H1 (cell line): ENCODE results near the gene ZSCAN5A. TPM values are rescaled to one million over a fixed set of nuclear protein-coding genes. Genes with fewer than 3 reads are reported as not detected.

Experiments used
- CTCF ChIA-PET: fragments of 300-600 bp; sonication (Branson Sonifier 250); formaldehyde crosslinking; loops from one replicate; lab custom pipeline; 2021; ENCODE audit not compliant: partially characterized antibody; lab: Charles Lee
- POLR2A ChIA-PET: fragments of 300-600 bp; sonication (Branson Sonifier 250); formaldehyde crosslinking; loops from one replicate; lab custom pipeline; 2021; ENCODE audit warnings: inconsistent platforms; ENCODE audit not compliant: partially characterized antibody; lab: Charles Lee
- DNase-seq, 2 experiments: peaks; one replicate each; pipeline versions ENCODE4 v3.0.0 to v3.0.0-alpha.2; 2010 to 2022; ENCODE audit warnings: low spot score in 2 of 2, low read depth in 1 of 2, mixed read lengths in 1 of 2
- FAIRE-seq: peaks from 2 replicates; lab custom pipeline; 2011; peaks lifted over from hg19 to GRCh38; lab: Jason Lieb, UNC
- H2AFZ ChIP-seq: 2 replicates; pipeline ENCODE4 v1.8.1; 2012; ENCODE audit warnings: low read length, inconsistent platforms
- H2AK5ac ChIP-seq: 2 replicates; pipeline ENCODE4 v1.6.1; 2013; ENCODE audit warnings: low read depth, low read length
- H2BK120ac ChIP-seq: replicated peaks from 2 replicates; pipeline ENCODE3; 2013; ENCODE audit warnings: low read depth, low read length, inconsistent platforms
- H2BK12ac ChIP-seq: 2 replicates; pipeline ENCODE4 v1.6.1; 2013; ENCODE audit warnings: low read depth, low read length
- H2BK15ac ChIP-seq: 2 replicates; pipeline ENCODE4 v1.6.1; 2013; ENCODE audit warnings: low read length
- H2BK20ac ChIP-seq: 2 replicates; pipeline ENCODE4 v1.6.1; 2013; ENCODE audit warnings: low read length
- H2BK5ac ChIP-seq: 2 replicates; pipeline ENCODE4 v1.6.1; 2013; ENCODE audit warnings: low read depth, low read length
- H3K14ac ChIP-seq: 2 replicates; pipeline ENCODE4 v1.6.1; 2013; ENCODE audit warnings: inconsistent platforms; ENCODE audit not compliant: insufficient read length
- H3K18ac ChIP-seq: 2 replicates; pipeline ENCODE4 v1.6.1; 2013; ENCODE audit warnings: low read length; ENCODE audit errors: extremely low read depth
- H3K23ac ChIP-seq: 2 replicates; pipeline ENCODE4 v1.6.1; 2013; ENCODE audit warnings: inconsistent platforms; ENCODE audit not compliant: insufficient read length
- H3K23me2 ChIP-seq: 2 replicates; pipeline ENCODE4 v1.6.1; 2013; ENCODE audit warnings: low read depth, low read length
- H3K27ac ChIP-seq: 2 replicates; pipeline ENCODE4 v1.6.1; 2011; ENCODE audit warnings: low read depth, low read length, inconsistent platforms
- H3K27me3 ChIP-seq, 4 experiments: replicated peaks in 1 of 4; 1 replicate in 1 of 4; 2 replicates in 3 of 4; pipeline versions ENCODE4 v1.6.1 to v1.8.1; 2011 to 2013; ENCODE audit warnings: low read length in 3 of 4, mild to moderate bottlenecking in 3 of 4, inconsistent platforms in 2 of 4, mixed read lengths in 2 of 4, moderate library complexity in 1 of 4; ENCODE audit not compliant: control insufficient read depth in 3 of 4, insufficient read depth in 3 of 4; ENCODE audit errors: extremely low read depth in 1 of 4
- H3K36me3 ChIP-seq, 4 experiments: 2 replicates each; pipeline versions ENCODE4 v1.6.1 to v1.8.1; 2011 to 2013; ENCODE audit warnings: mild to moderate bottlenecking in 4 of 4, low read length in 3 of 4, moderate library complexity in 2 of 4, control low read depth in 1 of 4, inconsistent platforms in 1 of 4; ENCODE audit not compliant: insufficient read depth in 4 of 4, control insufficient read depth in 2 of 4
- H3K4ac ChIP-seq: replicated peaks from 2 replicates; pipeline ENCODE3; 2013; ENCODE audit warnings: low read length, low read depth, mixed read lengths, inconsistent platforms; ENCODE audit not compliant: insufficient read length
- H3K4me1 ChIP-seq, 4 experiments: replicated peaks in 1 of 4; 1 replicate in 1 of 4; 2 replicates in 3 of 4; pipeline versions ENCODE4 v1.6.1 to v1.8.1; 2011 to 2013; ENCODE audit warnings: low read length in 3 of 4, inconsistent platforms in 2 of 4, mixed read lengths in 1 of 4; ENCODE audit not compliant: insufficient read depth in 4 of 4, control insufficient read depth in 3 of 4
- H3K4me2 ChIP-seq, 2 experiments: 2 replicates each; pipeline versions ENCODE4 v1.6.1 to v1.8.1; 2011 to 2013; ENCODE audit warnings: low read depth in 2 of 2, low read length in 2 of 2, control low read depth in 1 of 2, inconsistent platforms in 1 of 2, mild to moderate bottlenecking in 1 of 2; ENCODE audit not compliant: insufficient read depth in 1 of 2
- H3K4me3 ChIP-seq, 4 experiments: fragments of 200-600, 300-600 bp in 1 of 4; sonication (generic), shearing (Covaris generic), sonication (Bioruptor Twin) in 1 of 4; 2 replicates each; pipeline versions ENCODE4 v1.5.1 to v1.8.1; 2011 to 2016; ENCODE audit warnings: low read length in 4 of 4, low read depth in 3 of 4, control low read depth in 2 of 4, inconsistent platforms in 2 of 4, mild to moderate bottlenecking in 2 of 4, mixed read lengths in 1 of 4, moderate library complexity in 1 of 4; ENCODE audit not compliant: insufficient read depth in 2 of 4; ENCODE audit errors: extremely low read depth in 1 of 4
- H3K56ac ChIP-seq: replicated peaks from 2 replicates; pipeline ENCODE3; 2013; ENCODE audit warnings: low read depth, mild to moderate bottlenecking, mixed read lengths, low read length, inconsistent platforms; ENCODE audit not compliant: insufficient read length
- H3K79me1 ChIP-seq: 2 replicates; pipeline ENCODE4 v1.6.1; 2013; ENCODE audit warnings: low read depth, low read length, control low read depth
- H3K79me2 ChIP-seq, 2 experiments: 2 replicates each; pipeline versions ENCODE4 v1.6.1 to v1.8.1; 2012 to 2013; ENCODE audit warnings: low read length in 2 of 2, mild to moderate bottlenecking in 2 of 2, inconsistent platforms in 1 of 2; ENCODE audit not compliant: insufficient read depth in 2 of 2, control insufficient read depth in 1 of 2
- H3K9ac ChIP-seq, 4 experiments: replicated peaks in 1 of 4; 1 replicate in 1 of 4; 2 replicates in 3 of 4; pipeline versions ENCODE4 v1.6.1 to v1.8.1; 2011 to 2013; ENCODE audit warnings: low read depth in 3 of 4, low read length in 3 of 4, control low read depth in 2 of 4, mild to moderate bottlenecking in 2 of 4, moderate library complexity in 2 of 4, inconsistent platforms in 1 of 4; ENCODE audit errors: extremely low read depth in 1 of 4
- H3K9me3 ChIP-seq, 2 experiments: 2 replicates each; pipeline versions ENCODE4 v1.6.1 to v1.8.1; 2012 to 2013; ENCODE audit warnings: mild to moderate bottlenecking in 2 of 2, moderate library complexity in 2 of 2, control low read depth in 1 of 2, inconsistent platforms in 1 of 2, low read depth in 1 of 2, low read length in 1 of 2, mixed read lengths in 1 of 2; ENCODE audit not compliant: insufficient read depth in 2 of 2
- H4K20me1 ChIP-seq, 2 experiments: replicated peaks in 1 of 2; 2 replicates each; pipeline versions ENCODE3 to v1.8.1; 2011 to 2013; ENCODE audit warnings: inconsistent platforms in 2 of 2, low read length in 2 of 2, mild to moderate bottlenecking in 1 of 2; ENCODE audit not compliant: insufficient read depth in 2 of 2, control insufficient read depth in 1 of 2
- H4K5ac ChIP-seq: 2 replicates; pipeline ENCODE4 v1.6.1; 2013; ENCODE audit warnings: low read length, low read depth, mixed read lengths, inconsistent platforms; ENCODE audit not compliant: insufficient read length
- H4K8ac ChIP-seq: 2 replicates; pipeline ENCODE4 v1.8.0; 2013; ENCODE audit warnings: mild to moderate bottlenecking, moderate library complexity, low read length, inconsistent platforms; ENCODE audit not compliant: insufficient read depth; ENCODE audit errors: extremely low read depth
- H4K91ac ChIP-seq: replicated peaks from 2 replicates; pipeline ENCODE3; 2013; ENCODE audit warnings: low read length, mixed read lengths, inconsistent platforms; ENCODE audit not compliant: insufficient read length
- RAD21 ChIP-seq, 2 experiments: IDR thresholded peaks in 1 of 2; conservative IDR thresholded peaks in 1 of 2; 2 replicates each; pipeline ENCODE4 v1.6.1; 2011; ENCODE audit warnings: low read depth in 2 of 2, low read length in 2 of 2, improper control_type of control experiment in 1 of 2, inconsistent platforms in 1 of 2, mild to moderate bottlenecking in 1 of 2, moderate library complexity in 1 of 2
- SIX5 ChIP-seq: IDR thresholded peaks from 2 replicates; pipeline ENCODE4 v1.6.1; 2011; ENCODE audit warnings: mild to moderate bottlenecking, low read depth, low read length
- WGBS, 2 experiments: shearing (Covaris generic) in 1 of 2; methylation state at CpG; one replicate each; pipeline versions ENCODE4 v1.1.6 to v1.1.7; 2013 to 2015; ENCODE audit warnings: low lambda C conversion rate in 2 of 2, mixed read lengths in 2 of 2, inconsistent platforms in 1 of 2, low coverage in 1 of 2, missing lambda C conversion rate in 1 of 2; ENCODE audit not compliant: insufficient replicate concordance in 2 of 2, insufficient coverage in 1 of 2, insufficient read length in 1 of 2; ENCODE audit errors: extremely low coverage in 1 of 2, missing lambda C conversion rate in 1 of 2; 5-methylcytosine and 5-hydroxymethylcytosine counted together
- polyA plus RNA-seq, 7 experiments: library from polyadenylated mRNA; depleted of rRNA in 3 of 7; stranded (reverse) in 5 of 7; unstranded in 2 of 7; fragments of >200 nt in 5 of 7; fragments of 200-250 nt in 2 of 7; gene quantifications; 1 replicate in 5 of 7; 2 replicates in 1 of 7; 4 replicates in 1 of 7; pipeline versions ENCODE4 v1.2.1 to v1.2.3, GENCODE V29; 2011 to 2013; ENCODE audit warnings: missing spikeins in 2 of 7, mixed read lengths in 2 of 7
- total RNA-seq: library from RNA; stranded (reverse); fragmentation: NEBNext Ultra II Directional; extraction: Animal tissue kit (Norgen Biotek cat#: 25700); gene quantifications from 2 replicates; pipeline ENCODE4 v1.2.1, GENCODE V29; 2021
- TF ChIP-seq, protein P1 (sequence below), 3 experiments: IDR thresholded peaks; 1 replicate in 2 of 3; 2 replicates in 1 of 3; pipeline versions ENCODE4 v1.5.1 to v1.6.1; 2011; ENCODE audit warnings: low read length in 3 of 3, mild to moderate bottlenecking in 3 of 3, inconsistent platforms in 2 of 3, low read depth in 1 of 3, moderate library complexity in 1 of 3; ENCODE audit not compliant: insufficient read depth in 1 of 3; ENCODE audit errors: control extremely low read depth in 1 of 3

ZSCAN5A gene
- total and polyA plus RNA-seq, 2 of the 8 experiments (the other 6 are each of a cell fraction or from before 2014, with no cell fraction given): 8.6 to 11.0 TPM

DNA sequence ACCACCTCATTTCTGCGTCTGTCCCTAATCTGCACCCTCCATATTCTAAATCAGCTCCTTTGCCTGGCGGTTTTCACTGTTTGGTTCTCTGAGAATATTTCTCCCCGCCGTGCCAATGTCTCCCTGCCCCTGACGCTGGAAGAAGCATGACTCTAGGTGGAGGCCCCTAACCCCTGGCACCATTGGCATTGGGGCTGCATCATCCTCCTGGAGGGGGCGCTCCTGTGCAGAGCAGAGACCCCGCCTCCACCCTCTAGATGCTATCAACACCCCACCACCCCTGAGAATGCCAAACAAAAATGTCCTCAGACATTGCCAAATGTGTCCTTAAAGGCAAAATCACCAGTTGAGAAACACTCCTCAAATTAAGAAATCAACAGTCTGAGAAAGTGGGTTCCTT lies 123.5 kb downstream of the ZSCAN5A start:
- Histone ChIP-seq H3K23ac (no peak overlapping the region), H3K27me3 (no peaks in the 10 kb centered on the region), H2AK5ac (no peak overlapping the region), H4K20me1 (no peaks in the 10 kb centered on the region), H3K18ac (no peak overlapping the region), H4K5ac (no peak overlapping the region), H3K36me3 (no peaks in the 10 kb centered on the region), H2BK20ac (no peak overlapping the region), H2BK5ac (no peak overlapping the region), H3K4me3 (no peak overlapping the region), H3K4me2 (no peak overlapping the region), H3K4me1 (no peaks in the 10 kb centered on the region), H3K14ac (no peak overlapping the region), H2BK12ac (no peak overlapping the region), H3K4ac (no peak overlapping the region), H2BK120ac (no peak overlapping the region), H3K56ac (no peak overlapping the region), H2AFZ (no peak overlapping the region), H3K79me1 (no peaks in the 10 kb centered on the region), H3K23me2 (no peaks in the 10 kb centered on the region), H2BK15ac (no peak overlapping the region), H4K91ac (no peak overlapping the region), H3K79me2 (no peaks in the 10 kb centered on the region), H4K8ac (no peak overlapping the region), H3K27ac (no peak overlapping the region), H3K9ac (no peak overlapping the region), H3K9me3 (no peaks in the 10 kb centered on the region)
- POLR2A ChIA-PET: no interaction called here
- 83% methylated on average over 7 of the region's 7 CpGs; no CpG with 5 or more reads in 1 of the 2 experiments for WGBS, 2 experiments
- FAIRE-seq (no peak), DNase-seq (peak in 1 of 2 experiments; percentile 66)
- TF ChIP-seq RAD21 (IDR thresholded peaks at IDR 0.05 in 1 of 2, conservative IDR thresholded peaks at IDR 0.05 in 1 of 2; ENCODE audit: low read depth in 2 of 2, low read length in 2 of 2) (peak in 1 of 2 experiments; percentile 31; a peak in 2 of 4 replicates), SIX5 (no peak)
- TF ChIP-seq, protein P1, sequence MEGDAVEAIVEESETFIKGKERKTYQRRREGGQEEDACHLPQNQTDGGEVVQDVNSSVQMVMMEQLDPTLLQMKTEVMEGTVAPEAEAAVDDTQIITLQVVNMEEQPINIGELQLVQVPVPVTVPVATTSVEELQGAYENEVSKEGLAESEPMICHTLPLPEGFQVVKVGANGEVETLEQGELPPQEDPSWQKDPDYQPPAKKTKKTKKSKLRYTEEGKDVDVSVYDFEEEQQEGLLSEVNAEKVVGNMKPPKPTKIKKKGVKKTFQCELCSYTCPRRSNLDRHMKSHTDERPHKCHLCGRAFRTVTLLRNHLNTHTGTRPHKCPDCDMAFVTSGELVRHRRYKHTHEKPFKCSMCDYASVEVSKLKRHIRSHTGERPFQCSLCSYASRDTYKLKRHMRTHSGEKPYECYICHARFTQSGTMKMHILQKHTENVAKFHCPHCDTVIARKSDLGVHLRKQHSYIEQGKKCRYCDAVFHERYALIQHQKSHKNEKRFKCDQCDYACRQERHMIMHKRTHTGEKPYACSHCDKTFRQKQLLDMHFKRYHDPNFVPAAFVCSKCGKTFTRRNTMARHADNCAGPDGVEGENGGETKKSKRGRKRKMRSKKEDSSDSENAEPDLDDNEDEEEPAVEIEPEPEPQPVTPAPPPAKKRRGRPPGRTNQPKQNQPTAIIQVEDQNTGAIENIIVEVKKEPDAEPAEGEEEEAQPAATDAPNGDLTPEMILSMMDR (IDR thresholded peaks at IDR 0.05; ENCODE audit: control extremely low read depth in 1 of 3, insufficient read depth in 1 of 3, low read depth in 1 of 3, low read length in 3 of 3): peak; percentile 34 to 62 (median 58)
- CTCF ChIA-PET: interaction anchor here (0.6 to 4.2 kb wide), 8 partner anchors 12 to 115 kb away, joined by 3 to 38 read pairs (median 4); partner anchors contain the start of gene GALP
